Loucy (cell line): ENCODE results near the gene ASH1L.
"Not testable (repeated sequence)": the region's sequence is repeated elsewhere in the genome, so short reads cannot be mapped to it uniquely, and the experiment has no call there.

Experiments
- H2AFZ ChIP-seq: fragments of 200-600 bp; sonication (generic); 2 replicates; pipeline ENCODE4 v1.6.0; 2016; ENCODE audit warnings: antibody characterized with exemption, mild to moderate bottlenecking, low read length, moderate library complexity
- H3F3A ChIP-seq: fragments of 200-600 bp; 2 replicates; pipeline ENCODE4 v1.6.0; 2016; ENCODE audit warnings: antibody characterized with exemption, low read depth, mild to moderate bottlenecking
- H3K27me3 ChIP-seq: fragments of 200-600 bp; sonication (generic); 2 replicates; pipeline ENCODE4 v1.6.1; 2014; ENCODE audit warnings: low read length, mild to moderate bottlenecking; ENCODE audit not compliant: insufficient read depth, poor library complexity, severe bottlenecking
- H3K36me3 ChIP-seq: fragments of 200-600 bp; sonication (generic); 2 replicates; pipeline ENCODE4 v1.6.1; 2016; ENCODE audit warnings: low read length; ENCODE audit not compliant: insufficient read depth
- H3K4me1 ChIP-seq: fragments of 200-600 bp; sonication (generic); 2 replicates; pipeline ENCODE4 v1.5.1; 2014; ENCODE audit warnings: low read length, mild to moderate bottlenecking; ENCODE audit not compliant: insufficient read depth, poor library complexity, severe bottlenecking
- H3K4me2 ChIP-seq: fragments of 200-600 bp; sonication (generic); 2 replicates; pipeline ENCODE4 v1.6.0; 2014; ENCODE audit warnings: antibody characterized with exemption, low read length, low read depth, mild to moderate bottlenecking; ENCODE audit not compliant: poor library complexity, severe bottlenecking
- H3K4me3 ChIP-seq: fragments of 200-600 bp; sonication (generic); 2 replicates; pipeline ENCODE4 v1.5.1; 2014; ENCODE audit warnings: low read length, mild to moderate bottlenecking, mixed read lengths; ENCODE audit not compliant: poor library complexity, severe bottlenecking
- H3K79me2 ChIP-seq: fragments of 200-600 bp; sonication (generic); 2 replicates; pipeline ENCODE4 v1.6.1; 2014; ENCODE audit warnings: low read length; ENCODE audit not compliant: insufficient read depth
- H3K9ac ChIP-seq: fragments of 200-600 bp; sonication (generic); 2 replicates; pipeline ENCODE4 v1.6.0; 2014; ENCODE audit warnings: mild to moderate bottlenecking, low read depth, low read length, moderate library complexity; ENCODE audit not compliant: poor library complexity, severe bottlenecking
- H3K9me2 ChIP-seq: fragments of 200-600 bp; sonication (generic); replicated peaks from 2 replicates; pipeline ENCODE4 v1.6.1; 2016; ENCODE audit warnings: low read depth, low read length, mixed read lengths
- H3K9me3 ChIP-seq: fragments of 200-600 bp; sonication (generic); 2 replicates; pipeline ENCODE4 v1.6.1; 2014; ENCODE audit warnings: mild to moderate bottlenecking, antibody characterized with exemption, low read length, low read depth; ENCODE audit not compliant: insufficient read depth
- H4K20me1 ChIP-seq: fragments of 200-600 bp; sonication (generic); 2 replicates; pipeline ENCODE4 v1.6.0; 2014; ENCODE audit warnings: antibody characterized with exemption, low read length, mild to moderate bottlenecking; ENCODE audit not compliant: insufficient read depth, poor library complexity, severe bottlenecking
- EZH2phosphoT487 ChIP-seq: fragments of 200-600 bp; IDR thresholded peaks from 2 replicates; pipeline ENCODE4 v1.6.1; 2018; ENCODE audit warnings: antibody characterized with exemption, mild to moderate bottlenecking, moderate library complexity, borderline replicate concordance
- TF ChIP-seq, protein P1 (sequence below): fragments of 200-600 bp; sonication (generic); conservative IDR thresholded peaks from 2 replicates; pipeline ENCODE4 v1.5.1; 2014; ENCODE audit warnings: mild to moderate bottlenecking, antibody characterized with exemption, low read length

The ASH1L gene

GRCh38 chr1:155433128-155433830, 129.3 kb downstream of the ASH1L start:
- not testable (repeated sequence) for H3K4me2 ChIP-seq, H3K9me3 ChIP-seq, H3K9me2 ChIP-seq, H3F3A ChIP-seq, H3K9ac ChIP-seq, H3K4me3 ChIP-seq, H3K79me2 ChIP-seq, H3K27me3 ChIP-seq, H3K4me1 ChIP-seq, H2AFZ ChIP-seq, H4K20me1 ChIP-seq
- peaks cover 56% of the 10 kb centered on the region; the same call in 1 of the 2 replicates for H3K36me3 ChIP-seq

DNA sequence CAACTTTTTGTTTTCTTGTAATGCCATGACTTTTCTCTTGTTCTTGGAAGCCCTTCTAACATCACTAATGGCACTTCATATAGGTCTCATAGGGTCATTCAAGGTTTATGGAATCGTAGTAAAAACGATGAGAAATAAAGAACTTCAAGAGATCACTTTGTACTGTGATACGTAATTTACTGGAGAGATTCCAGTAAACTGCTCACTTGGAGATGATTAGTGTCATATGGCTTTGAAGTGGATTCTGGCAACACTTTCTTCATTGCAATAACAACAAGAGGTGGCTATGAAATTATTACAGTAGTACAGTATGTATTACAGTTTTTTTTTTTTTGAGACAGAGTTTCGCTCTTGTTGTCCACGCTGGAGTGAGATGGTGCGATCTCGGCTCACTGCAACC, 138.5 kb downstream of the ASH1L start:
- H3K4me3 ChIP-seq: no peak overlapping the region
- no peaks in the 10 kb centered on the region for H3K4me1 ChIP-seq
- peaks cover 10% of the 10 kb centered on the region; the same call in 1 of the 2 replicates for H3K36me3 ChIP-seq
- H3K9ac ChIP-seq: no peak overlapping the region
- no peaks in the 10 kb centered on the region for H4K20me1 ChIP-seq
- TF ChIP-seq EZH2phosphoT487: no peak
- H3K27me3 ChIP-seq: no peaks in the 10 kb centered on the region
- H3K9me3 ChIP-seq: no peaks in the 10 kb centered on the region
- no peaks in the 10 kb centered on the region for H3F3A ChIP-seq
- no peak overlapping the region for H3K4me2 ChIP-seq
- no peak overlapping the region for H2AFZ ChIP-seq
- no peaks in the 10 kb centered on the region for H3K79me2 ChIP-seq
- H3K9me2 ChIP-seq: no peaks in the 10 kb centered on the region

DNA sequence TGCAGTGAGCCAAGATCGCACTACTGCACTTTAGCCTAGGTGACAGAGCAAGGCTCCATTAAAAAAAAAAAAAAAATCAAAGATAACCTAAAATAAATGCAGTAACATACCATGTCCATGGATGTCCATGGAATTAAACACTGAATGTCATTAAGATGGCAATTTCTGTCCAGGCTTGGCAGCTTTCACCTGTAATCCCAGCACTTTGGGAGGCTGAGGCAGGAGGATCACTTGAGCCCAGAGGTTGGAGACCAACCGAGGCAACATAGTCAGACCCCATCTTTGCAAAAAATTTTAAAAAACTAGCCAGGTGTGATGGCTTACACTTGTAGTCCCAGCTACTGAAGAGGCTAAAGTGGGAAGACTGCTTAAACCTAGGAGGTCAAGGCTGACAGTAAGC, 141.8 kb downstream of the ASH1L start:
- Histone ChIP-seq H3K9me3 (no peaks in the 10 kb centered on the region), H3K4me1 (no peaks in the 10 kb centered on the region)
- TF ChIP-seq EZH2phosphoT487: no peak
- TF ChIP-seq, protein P1, sequence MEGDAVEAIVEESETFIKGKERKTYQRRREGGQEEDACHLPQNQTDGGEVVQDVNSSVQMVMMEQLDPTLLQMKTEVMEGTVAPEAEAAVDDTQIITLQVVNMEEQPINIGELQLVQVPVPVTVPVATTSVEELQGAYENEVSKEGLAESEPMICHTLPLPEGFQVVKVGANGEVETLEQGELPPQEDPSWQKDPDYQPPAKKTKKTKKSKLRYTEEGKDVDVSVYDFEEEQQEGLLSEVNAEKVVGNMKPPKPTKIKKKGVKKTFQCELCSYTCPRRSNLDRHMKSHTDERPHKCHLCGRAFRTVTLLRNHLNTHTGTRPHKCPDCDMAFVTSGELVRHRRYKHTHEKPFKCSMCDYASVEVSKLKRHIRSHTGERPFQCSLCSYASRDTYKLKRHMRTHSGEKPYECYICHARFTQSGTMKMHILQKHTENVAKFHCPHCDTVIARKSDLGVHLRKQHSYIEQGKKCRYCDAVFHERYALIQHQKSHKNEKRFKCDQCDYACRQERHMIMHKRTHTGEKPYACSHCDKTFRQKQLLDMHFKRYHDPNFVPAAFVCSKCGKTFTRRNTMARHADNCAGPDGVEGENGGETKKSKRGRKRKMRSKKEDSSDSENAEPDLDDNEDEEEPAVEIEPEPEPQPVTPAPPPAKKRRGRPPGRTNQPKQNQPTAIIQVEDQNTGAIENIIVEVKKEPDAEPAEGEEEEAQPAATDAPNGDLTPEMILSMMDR: no peak

DNA sequence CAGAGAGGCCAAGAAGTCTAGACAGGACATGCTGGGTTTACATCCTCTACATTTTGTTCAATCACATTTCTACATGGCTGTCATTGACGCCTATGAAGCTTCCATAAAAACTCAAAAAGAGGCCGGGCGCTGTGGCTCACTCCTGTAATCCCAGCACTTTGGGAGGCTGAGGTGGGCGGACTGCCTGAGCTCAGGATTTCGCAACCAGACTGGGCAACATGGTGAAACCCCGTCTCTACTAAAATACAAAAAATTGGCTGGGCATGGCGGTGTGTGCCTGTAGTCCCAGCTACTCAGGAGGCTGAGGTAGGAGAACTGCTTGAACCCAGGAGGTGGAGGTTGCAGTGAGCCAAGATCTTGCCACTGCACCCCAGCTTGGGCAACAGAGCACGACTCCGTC, 150.8 kb downstream of the ASH1L start:
- not testable (repeated sequence) for H3K9me2 ChIP-seq, H3K79me2 ChIP-seq, H3K4me1 ChIP-seq, H2AFZ ChIP-seq, H3F3A ChIP-seq, H3K4me2 ChIP-seq, H3K9me3 ChIP-seq, H3K4me3 ChIP-seq, H3K27me3 ChIP-seq, H4K20me1 ChIP-seq, H3K9ac ChIP-seq
- peaks cover 50% of the 10 kb centered on the region; the same call in 1 of the 2 replicates for H3K36me3 ChIP-seq

More for the DNA sequence above, 141.8 kb downstream of the ASH1L start:
- H3K4me3 ChIP-seq: no peak overlapping the region
- H3K79me2 ChIP-seq: no peaks in the 10 kb centered on the region
- no peak overlapping the region for H2AFZ ChIP-seq
- no peaks in the 10 kb centered on the region for H3K27me3 ChIP-seq
- peaks cover 6% of the 10 kb centered on the region; the same call in 1 of the 2 replicates for H3K36me3 ChIP-seq
- no peaks in the 10 kb centered on the region for H3K9me2 ChIP-seq
- no peaks in the 10 kb centered on the region for H3F3A ChIP-seq
- H3K4me2 ChIP-seq: no peak overlapping the region
- H3K9ac ChIP-seq: no peak overlapping the region
- no peaks in the 10 kb centered on the region for H4K20me1 ChIP-seq
